GM13976 (cell line): Measurements from ENCODE around the gene PRDX1.
"Not testable (repeated sequence)": the region's sequence is repeated elsewhere in the genome, so short reads cannot be mapped to it uniquely, and the experiment has no call there.

ENCODE experiments used
- DNase-seq: peaks from one replicate; pipeline ENCODE4 v3.0.0; 2012; ENCODE audit warnings: low spot score
- in situ Hi-C: fragments of 300-500 bp; cut with MboI; formaldehyde crosslinking; loops from one replicate; pipeline ENCODE4 v1.12.0; 2022; ENCODE audit warnings: low sequenced_read_pairs, mixed read lengths, inconsistent platforms; ENCODE audit not compliant: unreplicated experiment
- TF ChIP-seq, protein P1 (sequence below): IDR thresholded peaks from 2 replicates; pipeline ENCODE4 v1.5.1; 2012; ENCODE audit warnings: borderline replicate concordance, mild to moderate bottlenecking; ENCODE audit not compliant: insufficient read depth; ENCODE audit errors: extremely low read depth, missing control alignments, control extremely low read depth

Gene PRDX1

DNA sequence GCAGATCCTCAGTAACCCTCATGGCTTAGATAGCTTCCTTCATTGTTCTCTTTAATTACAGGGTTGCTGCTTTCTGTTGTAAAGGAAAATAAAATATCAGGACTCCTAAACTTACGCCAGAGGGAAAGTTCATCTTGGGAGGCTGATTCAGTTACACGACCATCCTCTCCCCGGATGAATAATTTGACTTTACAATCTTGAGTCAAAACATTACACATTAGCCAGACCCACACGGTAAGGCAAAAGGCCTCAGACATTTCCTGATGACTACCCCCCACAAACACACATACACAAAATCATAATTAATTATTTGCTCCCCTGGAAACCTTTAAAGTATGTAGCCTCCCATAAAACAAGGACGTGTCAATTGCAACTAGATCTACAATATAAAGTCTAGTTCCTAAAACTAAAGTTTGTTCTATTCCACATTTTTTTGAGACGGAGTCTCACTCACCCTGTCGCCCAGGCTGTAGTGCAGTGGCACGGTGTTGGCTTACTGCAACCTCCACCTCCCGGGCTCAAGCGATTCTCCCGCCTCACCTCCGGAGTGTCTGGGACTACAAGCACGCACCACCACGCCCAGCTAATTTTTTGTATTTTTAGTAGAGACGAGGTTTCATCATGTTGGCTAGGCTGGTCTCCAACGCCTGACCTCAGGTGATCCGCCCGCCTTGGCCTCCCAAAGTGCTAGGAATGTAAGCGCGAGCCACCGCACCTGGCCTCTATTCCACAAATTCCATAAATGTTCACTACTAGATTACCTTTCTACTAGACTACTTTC lies 830 bp upstream of the PRDX1 start:
- TF ChIP-seq, protein P1, sequence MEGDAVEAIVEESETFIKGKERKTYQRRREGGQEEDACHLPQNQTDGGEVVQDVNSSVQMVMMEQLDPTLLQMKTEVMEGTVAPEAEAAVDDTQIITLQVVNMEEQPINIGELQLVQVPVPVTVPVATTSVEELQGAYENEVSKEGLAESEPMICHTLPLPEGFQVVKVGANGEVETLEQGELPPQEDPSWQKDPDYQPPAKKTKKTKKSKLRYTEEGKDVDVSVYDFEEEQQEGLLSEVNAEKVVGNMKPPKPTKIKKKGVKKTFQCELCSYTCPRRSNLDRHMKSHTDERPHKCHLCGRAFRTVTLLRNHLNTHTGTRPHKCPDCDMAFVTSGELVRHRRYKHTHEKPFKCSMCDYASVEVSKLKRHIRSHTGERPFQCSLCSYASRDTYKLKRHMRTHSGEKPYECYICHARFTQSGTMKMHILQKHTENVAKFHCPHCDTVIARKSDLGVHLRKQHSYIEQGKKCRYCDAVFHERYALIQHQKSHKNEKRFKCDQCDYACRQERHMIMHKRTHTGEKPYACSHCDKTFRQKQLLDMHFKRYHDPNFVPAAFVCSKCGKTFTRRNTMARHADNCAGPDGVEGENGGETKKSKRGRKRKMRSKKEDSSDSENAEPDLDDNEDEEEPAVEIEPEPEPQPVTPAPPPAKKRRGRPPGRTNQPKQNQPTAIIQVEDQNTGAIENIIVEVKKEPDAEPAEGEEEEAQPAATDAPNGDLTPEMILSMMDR: no peak
- peak; percentile 44 for DNase-seq
- in situ Hi-C loops: loop anchor here (5.0 kb wide), 1 partner anchor 50 kb away; no protein-coding TSS in a partner anchor

DNA sequence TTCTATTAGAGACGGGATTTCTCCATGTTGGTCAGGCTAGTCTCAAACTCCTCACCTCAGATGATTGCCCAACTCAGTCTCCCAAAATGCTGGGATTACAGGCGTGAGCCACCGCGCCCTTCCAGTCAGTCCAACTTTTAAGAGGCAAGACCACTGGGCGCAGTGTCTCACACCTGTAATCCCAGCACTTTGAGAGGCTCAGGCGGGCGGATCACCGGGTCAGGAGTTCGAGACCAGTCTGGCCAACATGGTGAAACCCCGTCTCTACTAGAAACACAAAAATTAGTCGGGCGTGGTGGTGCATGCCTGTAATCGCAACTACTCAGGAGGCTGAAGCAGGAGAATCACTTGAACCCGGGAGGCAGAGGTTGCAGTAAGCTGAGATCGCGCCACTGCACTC lies 1.9 kb downstream of the PRDX1 start:
- in situ Hi-C loops: loop anchor here (5.0 kb wide), 1 partner anchor 53 kb away; no protein-coding TSS in a partner anchor
- not testable (repeated sequence) for DNase-seq

DNA sequence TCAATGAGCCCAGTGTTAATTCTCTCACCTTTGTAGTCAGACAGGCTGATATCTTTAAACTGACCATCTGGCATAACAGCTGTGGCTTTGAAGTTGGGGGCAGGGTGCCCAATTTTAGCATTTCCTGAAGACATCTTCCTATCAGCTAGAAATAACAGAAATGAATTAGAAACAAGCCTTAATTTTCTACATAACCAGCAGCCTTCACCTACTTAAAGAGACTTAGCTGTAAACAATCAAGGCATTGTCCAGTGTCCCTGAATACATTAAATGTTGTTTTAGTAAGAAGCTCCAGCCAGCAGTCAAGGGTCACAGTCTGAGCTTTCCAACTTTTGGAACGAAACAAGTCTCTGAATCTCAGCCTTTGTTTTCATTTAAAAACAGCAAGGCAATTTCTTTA lies 2.8 kb downstream of the PRDX1 start:
- in situ Hi-C loops: no loop called here
- TF ChIP-seq, protein P1: no peak
- no peak for DNase-seq

DNA sequence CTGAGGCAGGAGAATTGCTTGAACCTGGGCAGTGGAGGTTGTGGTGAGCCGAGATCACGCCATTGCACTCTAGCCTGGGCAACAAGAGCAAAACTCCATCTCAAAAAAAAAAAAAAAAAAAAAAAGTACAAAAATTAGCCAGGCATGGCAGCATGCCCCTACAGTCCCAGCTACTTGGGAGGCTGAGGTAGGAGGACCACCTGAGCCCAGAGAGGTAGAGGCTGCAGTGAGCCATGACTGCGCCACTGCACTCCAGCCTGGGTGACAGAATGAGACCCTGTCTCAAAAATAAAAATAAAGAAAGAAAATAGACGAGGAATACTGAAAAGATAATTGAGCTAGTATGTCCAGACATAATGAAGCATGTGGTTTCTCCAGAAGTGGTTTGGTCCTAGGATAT lies 3.3 kb downstream of the PRDX1 start:
- DNase-seq, in situ Hi-C loops: not testable (repeated sequence)

DNA sequence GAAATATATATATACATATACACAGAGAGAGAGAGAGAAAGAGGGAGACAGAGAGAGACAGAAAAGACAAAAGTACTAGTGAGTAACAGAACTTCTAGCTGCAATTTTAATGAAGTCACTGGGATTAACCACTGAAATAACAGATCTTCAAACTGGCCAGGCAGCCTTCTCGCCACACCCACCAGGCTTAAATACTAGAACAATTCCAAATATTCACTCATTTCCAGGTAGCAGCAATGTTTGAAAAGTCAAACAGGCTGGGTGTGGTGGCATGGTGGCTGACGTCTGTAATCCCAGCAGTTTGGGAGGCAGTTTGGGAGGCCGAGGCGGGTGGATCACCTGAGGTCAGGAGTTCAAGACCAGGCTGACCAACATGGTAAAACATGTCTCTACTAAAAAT lies 5.2 kb downstream of the PRDX1 start:
- TF ChIP-seq, protein P1: no peak
- no peak for DNase-seq
- in situ Hi-C loops: no loop called here

DNA sequence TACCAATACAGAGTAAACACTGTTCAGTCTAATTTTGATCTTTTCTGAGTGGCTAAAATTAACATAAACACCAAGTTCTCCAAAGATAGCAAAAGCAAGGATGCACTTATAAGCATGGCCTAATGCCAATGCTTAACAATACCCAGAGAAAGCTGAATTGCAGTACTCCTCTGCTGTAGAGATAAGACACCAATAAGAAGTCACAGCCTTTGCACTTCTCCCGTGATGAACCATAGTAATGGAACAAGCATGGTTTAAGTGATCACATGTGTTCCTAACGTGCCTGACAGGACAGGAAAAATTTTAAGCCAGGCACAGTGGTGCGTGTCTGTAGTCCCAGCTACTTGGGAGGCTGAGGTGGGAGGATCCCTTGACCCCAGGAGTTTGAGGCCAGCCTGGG lies 5.6 kb downstream of the PRDX1 start:
- TF ChIP-seq, protein P1: no peak
- no peak for DNase-seq
- in situ Hi-C loops: no loop called here

DNA sequence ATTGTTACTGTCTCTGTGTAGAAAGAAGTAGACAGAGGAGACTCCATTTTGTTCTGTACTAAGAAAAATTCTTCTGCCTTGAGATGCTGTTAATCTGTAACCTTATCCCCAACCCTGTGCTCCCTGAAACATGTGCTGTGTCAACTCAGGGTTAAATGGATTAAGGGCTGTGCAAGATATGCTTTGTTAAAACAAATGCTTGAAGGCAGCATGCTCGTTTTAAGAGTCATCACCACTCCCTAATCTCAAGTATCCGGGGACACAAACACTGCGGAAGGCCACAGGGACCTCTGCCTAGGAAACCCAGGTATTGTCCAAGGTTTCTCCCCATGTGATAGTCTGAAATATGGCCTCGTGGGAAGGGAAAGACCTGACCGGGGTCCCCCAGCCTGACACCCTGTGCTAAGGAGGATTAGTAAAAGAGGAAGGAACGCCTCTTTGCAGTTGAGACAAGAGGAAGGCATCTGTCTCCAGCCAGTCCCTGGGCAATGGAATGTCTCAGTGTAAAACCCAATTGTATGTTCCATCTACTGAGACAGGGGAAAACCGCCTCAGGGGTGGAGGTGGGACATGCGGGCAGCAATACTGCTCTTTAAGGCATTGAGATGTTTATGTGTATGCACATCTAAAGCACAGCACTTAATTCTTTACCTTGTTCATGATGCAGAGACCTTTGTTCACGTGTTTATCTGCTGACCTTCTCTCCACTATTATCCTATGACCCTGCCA lies 8.0 kb downstream of the PRDX1 start:
- DNase-seq, in situ Hi-C loops: not testable (repeated sequence)

DNA sequence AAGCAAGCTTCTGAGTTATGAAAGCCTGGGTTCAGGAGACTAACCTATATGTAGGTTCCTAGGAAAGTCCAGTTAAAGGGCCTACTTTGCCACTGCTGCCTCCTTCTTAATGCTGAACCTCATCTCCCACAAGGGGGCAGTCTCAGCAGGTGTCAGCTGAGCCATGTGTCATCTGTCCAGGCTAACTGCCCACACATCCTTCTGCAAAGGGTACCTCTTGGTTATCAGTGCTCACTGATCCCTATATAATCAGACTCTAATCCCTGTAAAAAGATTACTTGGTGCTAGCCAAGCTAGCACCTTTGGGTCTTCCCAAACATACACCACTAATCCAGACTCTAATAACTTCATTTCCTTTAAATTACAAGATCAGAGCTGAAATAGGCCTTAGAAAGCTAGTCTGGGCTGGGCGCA lies 9.0 kb downstream of the PRDX1 start:
- in situ Hi-C loops: no loop called here
- TF ChIP-seq, protein P1: peak; percentile 64
- DNase-seq: peak; percentile 65
